ENCODE results near the gene PARVB.

- TF ChIP-seq, protein P1, sequence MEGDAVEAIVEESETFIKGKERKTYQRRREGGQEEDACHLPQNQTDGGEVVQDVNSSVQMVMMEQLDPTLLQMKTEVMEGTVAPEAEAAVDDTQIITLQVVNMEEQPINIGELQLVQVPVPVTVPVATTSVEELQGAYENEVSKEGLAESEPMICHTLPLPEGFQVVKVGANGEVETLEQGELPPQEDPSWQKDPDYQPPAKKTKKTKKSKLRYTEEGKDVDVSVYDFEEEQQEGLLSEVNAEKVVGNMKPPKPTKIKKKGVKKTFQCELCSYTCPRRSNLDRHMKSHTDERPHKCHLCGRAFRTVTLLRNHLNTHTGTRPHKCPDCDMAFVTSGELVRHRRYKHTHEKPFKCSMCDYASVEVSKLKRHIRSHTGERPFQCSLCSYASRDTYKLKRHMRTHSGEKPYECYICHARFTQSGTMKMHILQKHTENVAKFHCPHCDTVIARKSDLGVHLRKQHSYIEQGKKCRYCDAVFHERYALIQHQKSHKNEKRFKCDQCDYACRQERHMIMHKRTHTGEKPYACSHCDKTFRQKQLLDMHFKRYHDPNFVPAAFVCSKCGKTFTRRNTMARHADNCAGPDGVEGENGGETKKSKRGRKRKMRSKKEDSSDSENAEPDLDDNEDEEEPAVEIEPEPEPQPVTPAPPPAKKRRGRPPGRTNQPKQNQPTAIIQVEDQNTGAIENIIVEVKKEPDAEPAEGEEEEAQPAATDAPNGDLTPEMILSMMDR (conservative IDR thresholded peaks at IDR 0.05): no peak
- no peak for TF ChIP-seq EZH2 (IDR thresholded peaks at IDR 0.05; ENCODE audit: low read depth)
Measured at GRCh38 chr22:44143579-44143978, 119.5 kb downstream of the PARVB start.
